DMS53 (cell line): ENCODE measurements around the gene TNS3.

Experiments used
- DNase-seq: peaks from one replicate; lab custom pipeline; 2025; lab: John Stamatoyannopoulos, UW

TNS3 gene

GRCh38 chr7:47368190-47368812, 213.6 kb downstream of the TNS3 start:
- no peak for DNase-seq

- no peak for DNase-seq
These were observed 214.5 kb downstream of the TNS3 start for GRCh38 chr7:47367369-47367768.

GRCh38 chr7:47366960-47367359, 215.0 kb downstream of the TNS3 start:
- no peak for DNase-seq

- DNase-seq: no peak
These were observed 215.7 kb downstream of the TNS3 start for GRCh38 chr7:47366211-47366610.

- no peak for DNase-seq
These were observed 218.9 kb downstream of the TNS3 start for GRCh38 chr7:47362984-47363383.

GRCh38 chr7:47361746-47362215, 220.1 kb downstream of the TNS3 start:
- DNase-seq: peak; percentile 28

- no peak for DNase-seq
These were observed 220.7 kb downstream of the TNS3 start for GRCh38 chr7:47361236-47361635.

- no peak for DNase-seq
These were observed 221.5 kb downstream of the TNS3 start for GRCh38 chr7:47360301-47360900.

- DNase-seq: no peak
These were observed 222.8 kb downstream of the TNS3 start for GRCh38 chr7:47358944-47359588.

- DNase-seq: no peak
These were observed 223.6 kb downstream of the TNS3 start for GRCh38 chr7:47358357-47358756.

- DNase-seq: no peak
These were observed 224.0 kb downstream of the TNS3 start for GRCh38 chr7:47357863-47358262.

- no peak for DNase-seq
These were observed 224.6 kb downstream of the TNS3 start for GRCh38 chr7:47357361-47357760.

- no peak for DNase-seq
These were observed 225.7 kb downstream of the TNS3 start for GRCh38 chr7:47356261-47356660.

- no peak for DNase-seq
These were observed 226.2 kb downstream of the TNS3 start for GRCh38 chr7:47355684-47356083.

GRCh38 chr7:47354831-47355541, 226.9 kb downstream of the TNS3 start:
- no peak for DNase-seq

- DNase-seq: no peak
These were observed 227.8 kb downstream of the TNS3 start for GRCh38 chr7:47354071-47354470.

- DNase-seq: no peak
These were observed 229.4 kb downstream of the TNS3 start for GRCh38 chr7:47352394-47352968.

- no peak for DNase-seq
These were observed 230.4 kb downstream of the TNS3 start for GRCh38 chr7:47351233-47352154.

- no peak for DNase-seq
These were observed 231.5 kb downstream of the TNS3 start for GRCh38 chr7:47350425-47350824.

GRCh38 chr7:47349401-47349800, 232.5 kb downstream of the TNS3 start:
- DNase-seq: no peak

- no peak for DNase-seq
These were observed 234.0 kb downstream of the TNS3 start for GRCh38 chr7:47347816-47348385.
